KMS-11 (cell line): ENCODE measurements around the gene TLK1.
"Not testable (repeated sequence)": the region's sequence is repeated elsewhere in the genome, so short reads cannot be mapped to it uniquely, and the experiment has no call there.

Source experiments
- H2AFZ ChIP-seq: fragments of 200-600 bp; sonication (generic); 2 replicates; pipeline ENCODE4 v1.6.1; 2016; ENCODE audit warnings: antibody characterized with exemption, mixed run types, low read depth
- H3K27ac ChIP-seq: fragments of 200-600 bp; sonication (generic); 2 replicates; pipeline ENCODE4 v1.6.1; 2016; ENCODE audit warnings: mild to moderate bottlenecking, mixed run types
- H3K27me3 ChIP-seq: fragments of 200-600 bp; sonication (generic); 2 replicates; pipeline ENCODE4 v1.6.1; 2017; ENCODE audit warnings: mild to moderate bottlenecking, low read depth, mixed run types, moderate library complexity; ENCODE audit not compliant: insufficient read depth
- H3K36me3 ChIP-seq: fragments of 200-600 bp; sonication (generic); 2 replicates; pipeline ENCODE4 v1.6.1; 2017; ENCODE audit warnings: mild to moderate bottlenecking, mixed run types; ENCODE audit not compliant: insufficient read depth
- H3K4me1 ChIP-seq: fragments of 200-600 bp; sonication (generic); 2 replicates; pipeline ENCODE4 v1.6.1; 2016; ENCODE audit warnings: mild to moderate bottlenecking, low read depth, mixed run types; ENCODE audit not compliant: poor library complexity, severe bottlenecking
- H3K4me2 ChIP-seq: fragments of 200-600 bp; sonication (generic); 2 replicates; pipeline ENCODE4 v1.7.0; 2016; ENCODE audit warnings: mild to moderate bottlenecking, mixed run types
- H3K4me3 ChIP-seq: fragments of 200-600 bp; sonication (generic); IDR thresholded peaks from 2 replicates; pipeline ENCODE4 v1.6.1; 2017; ENCODE audit warnings: low read depth, low read length, mixed read lengths; ENCODE audit not compliant: insufficient read depth
- H3K79me2 ChIP-seq: fragments of 200-600 bp; sonication (generic); 2 replicates; pipeline ENCODE4 v1.6.1; 2016; ENCODE audit warnings: low read depth, mixed run types; ENCODE audit not compliant: insufficient read depth
- H3K9ac ChIP-seq: fragments of 200-600 bp; sonication (generic); 2 replicates; pipeline ENCODE4 v1.6.1; 2016; ENCODE audit warnings: mild to moderate bottlenecking, mixed run types
- H4K20me1 ChIP-seq: fragments of 200-600 bp; sonication (generic); 2 replicates; pipeline ENCODE4 v1.6.1; 2016; ENCODE audit warnings: mild to moderate bottlenecking, mixed run types; ENCODE audit not compliant: insufficient read depth
- TF ChIP-seq, protein P1 (sequence below): fragments of 200-600 bp; sonication (generic); conservative IDR thresholded peaks from 2 replicates; pipeline ENCODE4 v1.6.1; 2017; ENCODE audit warnings: low read depth, mild to moderate bottlenecking, antibody characterized with exemption, low read length, moderate library complexity, mixed read lengths

The TLK1 gene

DNA sequence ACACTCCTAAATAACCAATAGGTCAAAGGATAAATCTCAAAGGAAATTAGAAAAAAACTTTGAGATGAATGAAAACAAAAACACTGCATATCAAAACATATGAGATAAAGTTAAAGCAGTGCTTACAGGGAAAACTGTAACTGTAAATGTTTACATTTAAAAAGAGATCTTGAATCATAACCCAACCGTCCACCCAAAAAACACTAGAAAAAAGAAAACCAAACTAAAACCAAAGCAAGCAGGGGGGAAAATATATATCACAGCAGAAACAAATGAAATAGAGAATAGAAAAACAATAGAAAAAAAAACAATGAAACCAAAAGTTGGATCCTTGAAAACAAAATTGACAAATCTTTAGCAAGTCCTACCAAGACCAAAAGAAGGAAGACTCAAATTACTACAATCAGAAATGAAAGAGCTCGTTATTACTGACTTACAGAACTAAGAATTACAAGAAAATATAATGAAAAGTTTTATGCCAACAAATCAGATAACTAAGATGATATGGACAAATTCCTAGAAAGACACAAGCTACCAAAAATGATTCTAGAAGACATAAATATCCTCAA lies 65.6 kb downstream of the TLK1 start:
- H4K20me1 ChIP-seq, result peaks cover 10% of the 10 kb centered on the region

DNA sequence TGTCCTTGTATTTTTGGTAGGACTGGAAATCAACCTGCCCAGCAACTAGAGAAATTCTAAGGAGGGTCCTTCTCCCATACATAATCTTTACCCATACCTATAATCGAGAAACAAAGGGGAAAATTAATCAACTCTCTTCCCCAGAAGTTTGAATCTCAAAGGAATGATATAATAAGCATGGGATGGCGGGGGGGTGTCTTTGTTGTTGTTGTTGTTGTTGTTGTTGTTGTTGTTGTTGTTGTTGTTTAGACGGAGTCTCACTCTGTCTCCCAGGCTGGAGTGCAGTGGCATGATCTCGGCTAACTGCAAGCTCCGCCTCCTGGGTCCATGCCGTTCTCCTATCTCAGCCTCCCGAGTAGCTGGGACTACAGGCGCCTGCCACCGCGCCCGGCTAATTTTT lies 69.2 kb downstream of the TLK1 start:
- not testable (repeated sequence) for H3K27ac ChIP-seq, H3K9ac ChIP-seq, H3K4me3 ChIP-seq, H3K4me2 ChIP-seq, H4K20me1 ChIP-seq, H2AFZ ChIP-seq, H3K36me3 ChIP-seq, H3K27me3 ChIP-seq
- Histone ChIP-seq H3K4me1 (peaks cover 38% of the 10 kb centered on the region), H3K79me2 (peaks cover 57% of the 10 kb centered on the region; the same call in 1 of the 2 replicates)

More for the DNA sequence above, 65.6 kb downstream of the TLK1 start:
- H3K27ac ChIP-seq, result peak overlapping the region; percentile 11; the same call in 1 of the 2 replicates
- H2AFZ ChIP-seq, result no peak overlapping the region
- H3K9ac ChIP-seq, result no peak overlapping the region
- no peaks in the 10 kb centered on the region for H3K27me3 ChIP-seq
- TF ChIP-seq, protein P1, sequence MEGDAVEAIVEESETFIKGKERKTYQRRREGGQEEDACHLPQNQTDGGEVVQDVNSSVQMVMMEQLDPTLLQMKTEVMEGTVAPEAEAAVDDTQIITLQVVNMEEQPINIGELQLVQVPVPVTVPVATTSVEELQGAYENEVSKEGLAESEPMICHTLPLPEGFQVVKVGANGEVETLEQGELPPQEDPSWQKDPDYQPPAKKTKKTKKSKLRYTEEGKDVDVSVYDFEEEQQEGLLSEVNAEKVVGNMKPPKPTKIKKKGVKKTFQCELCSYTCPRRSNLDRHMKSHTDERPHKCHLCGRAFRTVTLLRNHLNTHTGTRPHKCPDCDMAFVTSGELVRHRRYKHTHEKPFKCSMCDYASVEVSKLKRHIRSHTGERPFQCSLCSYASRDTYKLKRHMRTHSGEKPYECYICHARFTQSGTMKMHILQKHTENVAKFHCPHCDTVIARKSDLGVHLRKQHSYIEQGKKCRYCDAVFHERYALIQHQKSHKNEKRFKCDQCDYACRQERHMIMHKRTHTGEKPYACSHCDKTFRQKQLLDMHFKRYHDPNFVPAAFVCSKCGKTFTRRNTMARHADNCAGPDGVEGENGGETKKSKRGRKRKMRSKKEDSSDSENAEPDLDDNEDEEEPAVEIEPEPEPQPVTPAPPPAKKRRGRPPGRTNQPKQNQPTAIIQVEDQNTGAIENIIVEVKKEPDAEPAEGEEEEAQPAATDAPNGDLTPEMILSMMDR, result no peak
- H3K36me3 ChIP-seq, result no peaks in the 10 kb centered on the region
- H3K4me2 ChIP-seq, result peak overlapping the region; percentile 37
- peaks cover 38% of the 10 kb centered on the region for H3K4me1 ChIP-seq
- peaks cover 72% of the 10 kb centered on the region for H3K79me2 ChIP-seq
- H3K4me3 ChIP-seq, result no peak overlapping the region

DNA sequence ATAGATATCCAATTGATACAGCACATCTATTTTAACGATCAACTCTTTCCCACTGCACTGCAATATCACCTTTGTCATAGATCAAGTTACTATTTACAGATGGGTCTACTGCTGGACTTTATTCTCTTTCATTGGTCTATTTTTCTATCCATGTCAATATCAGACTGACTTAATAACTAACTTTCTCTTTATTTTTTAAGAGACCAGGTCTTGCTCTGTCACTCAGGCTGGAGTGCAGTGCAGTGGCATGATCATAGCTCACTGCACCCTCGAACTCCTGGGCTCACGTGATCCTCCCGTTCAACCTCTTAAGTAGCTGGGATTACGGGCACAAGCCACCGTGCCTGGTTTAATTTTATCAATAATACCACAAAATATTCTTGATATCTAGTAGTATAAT lies 71.2 kb downstream of the TLK1 start:
- TF ChIP-seq, protein P1, result no peak
- no peak overlapping the region for H3K27ac ChIP-seq
- no peak overlapping the region for H3K4me2 ChIP-seq
- H3K9ac ChIP-seq, result no peak overlapping the region
- H3K27me3 ChIP-seq, result no peaks in the 10 kb centered on the region
- peaks cover 48% of the 10 kb centered on the region; the same call in 1 of the 2 replicates for H3K79me2 ChIP-seq
- no peak overlapping the region for H2AFZ ChIP-seq
- H3K36me3 ChIP-seq, result no peaks in the 10 kb centered on the region
- peaks cover 10% of the 10 kb centered on the region for H4K20me1 ChIP-seq
- H3K4me3 ChIP-seq, result no peak overlapping the region
- peaks cover 18% of the 10 kb centered on the region for H3K4me1 ChIP-seq

DNA sequence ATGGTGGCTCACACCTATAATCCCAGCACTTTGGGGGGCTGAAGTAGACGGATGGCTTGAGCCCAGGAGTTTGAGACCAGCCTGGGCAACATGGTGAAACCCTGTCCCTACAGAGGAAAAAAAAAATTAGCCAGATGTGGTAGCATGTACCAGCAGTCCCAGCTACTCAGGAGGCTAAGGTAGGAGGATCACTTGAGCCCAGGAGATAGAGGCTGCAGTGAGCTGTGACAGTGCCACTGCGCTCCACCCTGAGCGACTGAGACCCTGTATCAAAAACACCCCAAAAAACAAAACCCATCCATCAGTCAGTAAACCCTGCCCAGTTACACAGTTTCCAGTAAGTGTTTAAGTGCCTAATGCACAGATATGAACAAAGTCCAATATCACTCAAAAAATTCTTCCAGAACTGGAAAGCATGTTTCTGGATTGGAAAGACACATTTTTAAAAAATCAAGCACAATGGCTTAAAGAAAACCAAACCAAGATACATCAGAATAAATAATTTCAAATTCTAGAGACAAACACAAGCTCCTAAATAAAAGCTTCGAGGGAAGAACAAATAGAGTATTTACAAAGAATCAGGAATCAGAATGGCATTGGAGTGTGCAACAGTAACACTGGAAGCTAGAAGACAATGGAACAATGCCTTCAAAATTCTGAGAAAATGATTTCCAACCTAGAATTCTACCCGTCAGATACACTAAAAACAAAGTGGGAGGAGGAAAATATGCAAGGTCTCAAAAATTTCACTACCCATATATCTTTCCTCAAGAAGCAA lies 72.4 kb downstream of the TLK1 start:
- H3K27me3 ChIP-seq, result no peaks in the 10 kb centered on the region
- no peak overlapping the region for H3K4me2 ChIP-seq
- no peak overlapping the region for H3K4me3 ChIP-seq
- H2AFZ ChIP-seq, result no peak overlapping the region
- TF ChIP-seq, protein P1, result no peak
- H3K79me2 ChIP-seq, result peaks cover 52% of the 10 kb centered on the region; the same call in 1 of the 2 replicates
- no peak overlapping the region for H3K27ac ChIP-seq
- H3K36me3 ChIP-seq, result no peaks in the 10 kb centered on the region
- peaks cover 8% of the 10 kb centered on the region for H4K20me1 ChIP-seq
- H3K4me1 ChIP-seq, result peaks cover 5% of the 10 kb centered on the region
- H3K9ac ChIP-seq, result no peak overlapping the region

DNA sequence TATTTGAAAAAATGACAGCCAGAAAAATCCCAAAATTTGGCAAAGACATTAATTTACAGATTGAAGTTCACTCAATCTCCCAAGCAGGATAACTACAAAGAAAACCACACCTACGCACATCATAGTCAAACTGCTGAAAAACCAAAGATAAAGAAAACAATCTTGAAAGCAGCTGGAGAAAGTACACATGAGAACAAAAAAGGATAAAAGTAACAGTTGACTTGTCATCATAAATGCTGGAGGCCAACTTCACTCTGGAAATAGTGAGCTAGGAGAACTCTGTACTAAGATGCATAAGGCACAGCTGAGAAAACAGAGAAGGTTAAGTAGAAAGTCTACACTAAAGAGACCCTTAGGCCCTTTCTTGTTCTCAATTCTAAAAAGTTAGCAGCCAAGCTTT lies 73.1 kb downstream of the TLK1 start:
- Histone ChIP-seq H3K36me3 (no peaks in the 10 kb centered on the region), H3K4me2 (no peak overlapping the region), H2AFZ (no peak overlapping the region), H3K27ac (no peak overlapping the region), H3K27me3 (no peaks in the 10 kb centered on the region), H4K20me1 (peaks cover under 1% of the 10 kb centered on the region), H3K4me1 (no peaks in the 10 kb centered on the region), H3K9ac (no peak overlapping the region), H3K4me3 (no peak overlapping the region), H3K79me2 (peaks cover 45% of the 10 kb centered on the region; the same call in 1 of the 2 replicates)
- TF ChIP-seq, protein P1, result no peak
